ENCODE results near the gene C1orf167. TPM values are rescaled to one million over a fixed set of nuclear protein-coding genes. Genes with fewer than 3 reads are reported as not detected.

C1orf167 gene
- not detected in 2 replicates for total RNA-seq

GRCh38 chr1:11761988-11762406, at the start of gene C1orf167:
C1orf167 (plus strand) TSS chr1:11762193; CDS start chr1:11764401, 2,208 bp downstream.

DNA sequence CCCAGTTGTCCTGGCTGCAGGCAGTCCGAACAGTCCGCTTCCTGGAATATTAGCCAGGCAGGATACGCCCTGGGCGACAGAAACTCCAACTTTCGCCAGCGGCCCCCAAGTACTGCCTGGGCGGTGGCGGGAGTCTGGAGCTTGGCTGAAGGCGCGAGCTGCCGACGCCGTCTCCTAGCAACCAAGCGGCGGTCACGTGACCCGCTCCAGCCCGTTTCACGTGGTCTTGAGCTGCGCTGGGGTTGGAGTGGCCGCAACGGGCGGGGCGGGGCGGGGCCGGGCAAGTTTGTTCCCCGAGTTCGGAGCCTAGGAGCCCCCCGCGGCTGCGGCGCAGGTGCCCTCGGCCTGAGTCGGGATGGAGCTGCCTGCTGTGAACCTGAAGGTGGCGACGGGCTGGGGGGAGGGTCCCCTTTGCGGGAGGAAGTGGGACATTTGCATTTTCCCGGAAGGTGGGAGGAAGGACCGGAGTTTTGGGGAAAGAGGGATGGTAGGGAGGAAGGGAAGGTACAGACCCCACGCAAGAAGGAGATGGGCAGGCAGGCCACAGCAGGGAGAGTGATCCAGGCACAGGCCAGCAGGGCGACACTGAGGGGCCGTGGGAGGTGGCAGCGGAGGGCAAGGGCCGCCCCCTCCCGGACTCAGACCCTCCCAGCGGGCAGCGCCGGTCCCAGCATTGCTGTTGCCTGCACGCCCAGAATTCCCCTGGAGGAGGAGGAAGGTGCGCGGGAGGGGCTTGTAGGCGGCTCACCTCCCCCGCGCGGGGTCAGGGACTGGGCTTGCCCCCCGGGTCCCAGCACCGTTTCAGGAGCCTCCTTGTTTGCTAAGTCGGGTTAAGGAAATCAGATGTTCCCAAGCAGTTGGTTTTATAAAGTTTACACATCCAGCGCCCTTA, 25.9 kb upstream of the C1orf167 start, which contains the start of gene AGTRAP:
Gene AGTRAP (plus strand): TSS at position 283 of the 892 bp plus-strand sequence. CDS start 73 bp downstream, at position 356.

GRCh38 chr1:11805422-11806306, 43.7 kb downstream of the C1orf167 start, which contains the start of the genes CLCN6 and MTHFR:
CLCN6 (plus strand) TSS chr1:11806191; CDS start chr1:11806263, 72 bp downstream.
MTHFR (minus strand) TSS chr1:11805964; CDS start chr1:11803116, 2,848 bp downstream.

Other genes with a start within 250 kb of the C1orf167 start
- 0.22 and 1.2 TPM in 2 replicates for gene FBXO2, start 107.8 kb upstream of the C1orf167 start, total RNA-seq
- 10.0 and 24.5 TPM in 2 replicates for gene FBXO44, start 107.3 kb upstream of the C1orf167 start, total RNA-seq
- 6.6 and 6.8 TPM in 2 replicates for gene FBXO6, start 98.0 kb upstream of the C1orf167 start, total RNA-seq
- gene MAD2L2, start 81.0 kb upstream of the C1orf167 start, total RNA-seq, result 40.9 and 86.3 TPM in 2 replicates
- gene DRAXIN, start 70.5 kb upstream of the C1orf167 start, total RNA-seq, result under 0.01 and 0.12 TPM in 2 replicates
- gene AGTRAP, start 26.1 kb upstream of the C1orf167 start, total RNA-seq, result 51.0 and 59.9 TPM in 2 replicates
- gene MTHFR, start 43.8 kb downstream of the C1orf167 start, total RNA-seq, result 28.8 and 34.5 TPM in 2 replicates
- 22.5 and 28.4 TPM in 2 replicates for gene CLCN6, start 44.0 kb downstream of the C1orf167 start, total RNA-seq
- not detected in 2 replicates for gene NPPA, start 85.6 kb downstream of the C1orf167 start, total RNA-seq
- gene NPPB, start 96.8 kb downstream of the C1orf167 start, total RNA-seq, result not detected in 2 replicates
- 75.1 and 84.0 TPM in 2 replicates for gene KIAA2013, start 164.2 kb downstream of the C1orf167 start, total RNA-seq
- 279 and 552 TPM in 2 replicates for gene PLOD1, start 172.5 kb downstream of the C1orf167 start, total RNA-seq
- gene MFN2, start 218.3 kb downstream of the C1orf167 start, total RNA-seq, result 61.0 and 84.4 TPM in 2 replicates

Data from uterine smooth muscle cell (primary cell).